ENCODE results near the gene KRT1. TPM values are rescaled to one million over a fixed set of nuclear protein-coding genes. Genes with fewer than 3 reads are reported as not detected.

The KRT1 gene
- total RNA-seq, 1 donor from 2014 or later, result not detected

GRCh38 chr12:52699373-52699772 lies 19.2 kb upstream of the KRT1 start:
- no peak for DNase-seq (ENCODE audit: low read depth)

GRCh38 chr12:52698651-52699340 lies 18.6 kb upstream of the KRT1 start:
- no peak for DNase-seq (ENCODE audit: low read depth)

DNA sequence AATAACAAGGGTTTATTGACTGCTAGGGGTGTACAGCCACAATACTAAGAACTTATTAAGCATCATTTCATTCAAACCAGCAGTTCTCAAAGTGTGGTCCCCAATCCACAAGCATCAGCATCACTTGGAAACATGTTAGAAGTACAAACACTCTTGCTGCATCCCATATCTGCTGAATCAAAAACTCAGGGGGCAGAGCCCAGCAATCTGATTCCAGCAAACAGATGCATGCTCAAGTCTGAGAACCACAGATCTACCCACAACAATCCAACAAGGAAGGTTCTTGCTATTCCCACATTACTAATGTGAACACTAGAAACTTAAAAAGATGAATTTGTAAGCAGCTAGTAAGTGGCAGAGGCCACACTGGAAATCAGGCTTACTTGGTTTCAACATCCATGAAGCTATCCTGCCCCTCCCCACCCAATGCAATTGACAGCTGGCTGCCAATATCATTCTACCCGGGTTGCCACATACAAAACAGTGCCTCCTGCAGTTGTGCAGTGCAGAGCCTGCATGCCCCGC lies 16.9 kb upstream of the KRT1 start:
- no peak for DNase-seq (ENCODE audit: low read depth)

GRCh38 chr12:52696588-52696987 lies 16.4 kb upstream of the KRT1 start:
- no peak for DNase-seq (ENCODE audit: low read depth)

GRCh38 chr12:52695039-52695438 lies 14.8 kb upstream of the KRT1 start:
- DNase-seq (ENCODE audit: low read depth), result no peak

DNA sequence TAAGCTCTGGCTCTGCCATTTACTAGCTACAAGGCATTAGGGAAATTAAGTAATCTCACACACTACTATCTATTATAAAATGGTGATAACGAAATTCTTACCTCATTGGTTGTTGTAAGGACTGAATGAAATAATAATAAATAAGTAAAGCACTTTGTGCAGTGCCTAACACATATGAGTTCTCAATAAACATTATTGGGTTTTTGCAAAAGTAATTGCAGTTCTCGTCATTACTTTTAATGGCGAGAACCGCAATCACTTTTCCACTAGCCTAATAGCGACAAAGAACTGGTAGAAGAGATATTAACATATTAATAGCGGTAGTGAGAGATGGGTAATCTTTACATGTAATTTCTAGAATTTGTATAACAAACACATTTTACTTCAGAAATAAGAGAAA lies 13.9 kb upstream of the KRT1 start:
- no peak for DNase-seq (ENCODE audit: low read depth)

DNA sequence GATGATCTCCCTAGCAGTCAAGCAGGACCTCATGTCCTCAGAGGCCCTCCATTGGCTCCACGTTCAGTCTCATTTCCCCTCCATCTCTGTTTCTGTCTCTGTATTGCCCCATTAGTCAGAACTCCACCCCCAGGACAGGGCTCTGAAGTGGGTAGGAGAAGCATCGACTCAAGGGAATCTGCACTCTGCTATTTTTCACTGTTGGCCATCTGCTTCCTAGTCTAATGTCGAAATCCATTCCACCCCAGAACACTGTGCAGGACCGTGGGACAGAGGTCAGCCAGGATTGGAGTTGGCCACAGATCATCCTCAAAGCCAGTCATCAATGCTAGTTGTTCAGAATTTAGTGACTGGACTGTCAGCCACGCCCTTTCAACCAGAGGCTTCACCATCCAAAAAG lies 13.1 kb upstream of the KRT1 start:
- no peak for DNase-seq (ENCODE audit: low read depth)

DNA sequence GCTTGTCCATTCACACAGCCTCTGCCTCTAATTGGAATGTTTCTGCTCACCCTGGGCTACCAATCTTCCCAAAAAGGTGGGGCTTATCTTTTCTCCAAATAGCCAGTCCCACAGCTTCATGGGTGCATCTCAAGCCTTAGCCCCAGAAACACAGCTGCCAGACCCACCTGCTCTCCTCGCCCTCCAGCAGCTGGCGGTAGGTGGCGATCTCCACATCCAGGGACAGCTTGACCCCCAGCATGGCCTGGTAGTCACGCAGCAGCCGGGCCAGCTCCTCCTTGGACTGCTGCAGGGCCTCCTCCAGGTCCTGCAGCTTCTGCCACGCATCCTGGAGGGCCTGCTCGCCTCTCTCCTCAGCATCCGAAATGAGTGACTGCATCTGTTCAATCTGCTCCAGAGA lies 12.0 kb upstream of the KRT1 start:
- no peak for DNase-seq (ENCODE audit: low read depth)

DNA sequence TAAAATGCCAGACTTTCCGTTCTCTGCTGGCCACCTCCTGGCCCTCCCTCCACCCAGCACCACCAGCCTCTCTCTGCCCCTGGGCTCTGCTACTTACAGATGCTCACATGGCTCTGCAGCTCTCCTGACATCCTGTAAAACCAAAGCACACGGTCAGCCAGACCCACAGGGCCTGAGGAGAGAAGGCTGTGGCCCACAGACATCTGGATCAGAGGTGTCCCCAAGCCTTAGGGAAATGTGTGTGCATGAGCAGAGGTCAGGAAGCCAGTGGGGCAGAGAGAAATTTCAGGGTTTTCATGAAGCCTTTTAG lies 11.6 kb upstream of the KRT1 start:
- DNase-seq (ENCODE audit: low read depth), result no peak

- no peak for DNase-seq (ENCODE audit: low read depth)
Measured at GRCh38 chr12:52691076-52691840, 11.1 kb upstream of the KRT1 start.

DNA sequence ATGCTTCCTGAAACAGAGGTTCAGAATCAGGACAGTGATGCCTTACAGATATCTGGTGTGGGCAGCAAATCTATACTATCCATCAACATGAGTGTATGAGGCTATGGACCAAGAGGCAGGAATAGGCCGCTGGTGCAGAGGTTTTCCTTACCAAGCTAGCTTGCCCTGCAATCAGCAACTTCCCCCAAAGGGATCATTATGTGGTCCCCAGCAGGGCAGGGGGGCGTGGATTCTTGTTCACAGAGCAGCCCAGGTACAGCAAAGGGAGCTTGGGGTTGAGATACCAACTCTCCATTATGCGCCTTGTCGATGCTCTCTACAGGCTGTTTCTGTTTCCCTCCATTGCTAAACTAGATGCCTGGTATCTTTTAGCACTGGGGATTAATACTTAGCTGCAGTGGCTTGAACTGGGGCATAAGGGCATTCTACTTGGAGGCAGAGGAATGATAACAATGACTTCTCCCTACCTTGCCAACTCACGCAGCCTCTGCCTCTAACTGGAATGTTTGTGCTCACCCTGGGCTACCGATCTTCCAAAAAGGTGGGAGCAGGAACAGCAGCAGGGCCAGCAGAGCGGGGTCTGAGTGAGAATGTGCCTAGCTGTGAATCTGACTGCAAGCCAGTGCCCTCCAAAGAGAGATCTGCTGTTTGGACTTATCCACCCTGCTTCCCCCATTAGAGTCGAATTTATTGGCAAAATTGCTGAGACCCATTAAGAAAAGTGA lies 10.3 kb upstream of the KRT1 start:
- no peak for DNase-seq (ENCODE audit: low read depth)

DNA sequence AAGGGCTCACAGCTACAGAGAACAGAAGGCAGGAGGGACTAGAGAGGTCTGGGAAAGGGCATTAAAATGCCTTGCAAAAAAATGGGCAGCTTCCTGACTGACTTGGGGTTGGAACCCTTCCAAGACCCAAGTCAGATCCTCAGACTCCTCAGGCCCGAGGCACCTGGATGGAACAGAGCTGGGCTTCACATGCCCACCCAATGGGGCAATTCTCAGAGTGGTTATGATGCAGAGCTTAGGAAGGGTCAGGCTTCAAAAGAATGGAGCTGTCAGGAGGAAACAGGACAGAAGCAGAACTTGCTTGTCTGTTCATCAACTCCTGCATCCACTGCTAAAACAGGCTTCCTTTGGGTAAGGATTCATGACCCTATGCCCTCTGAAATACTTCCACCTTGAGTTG lies 9.7 kb upstream of the KRT1 start:
- DNase-seq (ENCODE audit: low read depth), result no peak

DNA sequence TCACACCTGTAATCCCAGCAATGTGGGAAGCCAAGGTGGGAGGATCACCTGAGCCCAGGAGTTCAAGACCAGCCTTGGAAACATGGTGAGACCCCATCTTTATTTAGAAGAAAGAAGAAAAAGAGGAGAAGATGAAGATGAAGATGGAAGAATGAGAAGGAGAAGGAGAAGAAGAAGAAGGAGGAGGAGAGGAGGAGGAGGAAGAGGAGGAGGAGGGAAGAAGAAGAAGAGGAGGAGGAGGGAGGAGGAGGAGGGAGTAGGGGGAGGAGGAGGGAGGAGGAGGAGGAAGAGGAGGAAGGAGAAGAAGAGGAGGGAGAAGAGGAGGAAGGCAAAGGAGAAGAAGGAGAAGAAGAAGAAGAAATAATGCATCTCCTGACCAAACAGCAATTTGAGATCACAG lies 9.0 kb upstream of the KRT1 start:
- DNase-seq (ENCODE audit: low read depth), result no peak

GRCh38 chr12:52688481-52688880 lies 8.3 kb upstream of the KRT1 start:
- DNase-seq (ENCODE audit: low read depth), result no peak

- no peak for DNase-seq (ENCODE audit: low read depth)
Measured at GRCh38 chr12:52687497-52688385, 7.5 kb upstream of the KRT1 start.

DNA sequence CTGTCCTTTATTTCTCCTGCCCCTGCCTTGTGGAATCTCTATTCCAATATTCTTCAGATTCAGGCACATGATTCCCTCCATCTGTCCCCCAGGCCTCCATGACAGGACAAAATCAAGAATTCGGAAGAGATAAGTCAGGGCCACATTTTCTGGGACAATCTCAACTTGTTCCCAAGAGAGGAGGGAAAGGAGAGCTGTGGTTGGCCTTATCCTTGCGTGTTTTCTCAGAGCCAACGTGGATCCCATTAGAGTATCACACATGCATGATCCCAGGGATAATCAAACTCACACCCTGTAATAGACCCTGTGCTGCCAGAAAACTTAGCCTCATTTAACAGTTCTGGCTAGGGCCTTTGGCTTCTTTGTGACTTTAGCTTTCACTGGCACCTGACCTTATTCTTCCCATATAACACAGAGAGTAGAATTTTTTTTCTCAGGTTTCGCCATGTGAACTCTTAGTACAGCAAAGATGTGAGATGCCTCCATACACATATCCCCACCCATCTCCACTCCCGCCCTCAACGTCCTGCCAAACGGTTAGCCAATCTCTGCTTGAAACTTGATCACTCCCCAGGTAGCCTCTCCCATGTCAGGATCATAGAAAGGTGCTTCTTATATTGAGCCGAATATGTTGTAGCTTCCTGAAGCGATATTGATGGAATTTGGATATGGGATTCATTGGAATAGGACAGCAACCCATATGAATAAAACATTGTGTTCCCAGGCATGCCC lies 6.7 kb upstream of the KRT1 start:
- no peak for DNase-seq (ENCODE audit: low read depth)

DNA sequence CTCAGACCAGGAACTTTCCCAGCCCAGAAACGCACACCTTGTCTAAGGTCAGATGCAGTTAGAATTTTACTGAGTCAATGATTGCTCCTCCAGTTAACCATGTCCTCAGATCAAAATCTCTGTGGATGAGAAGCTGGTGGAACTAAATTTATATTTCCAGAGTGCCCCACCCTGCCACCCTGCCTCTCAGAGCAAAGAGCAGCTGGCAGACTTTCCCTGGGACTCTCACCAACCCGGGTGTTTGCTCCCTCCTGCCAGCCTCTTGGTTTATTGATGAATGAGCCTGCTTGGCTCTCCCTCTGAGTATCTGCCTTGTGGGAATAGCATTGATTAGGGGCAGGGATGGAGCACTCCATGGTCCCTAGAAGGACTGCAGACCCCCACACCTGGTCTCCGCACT lies 5.9 kb upstream of the KRT1 start:
- no peak for DNase-seq (ENCODE audit: low read depth)

DNA sequence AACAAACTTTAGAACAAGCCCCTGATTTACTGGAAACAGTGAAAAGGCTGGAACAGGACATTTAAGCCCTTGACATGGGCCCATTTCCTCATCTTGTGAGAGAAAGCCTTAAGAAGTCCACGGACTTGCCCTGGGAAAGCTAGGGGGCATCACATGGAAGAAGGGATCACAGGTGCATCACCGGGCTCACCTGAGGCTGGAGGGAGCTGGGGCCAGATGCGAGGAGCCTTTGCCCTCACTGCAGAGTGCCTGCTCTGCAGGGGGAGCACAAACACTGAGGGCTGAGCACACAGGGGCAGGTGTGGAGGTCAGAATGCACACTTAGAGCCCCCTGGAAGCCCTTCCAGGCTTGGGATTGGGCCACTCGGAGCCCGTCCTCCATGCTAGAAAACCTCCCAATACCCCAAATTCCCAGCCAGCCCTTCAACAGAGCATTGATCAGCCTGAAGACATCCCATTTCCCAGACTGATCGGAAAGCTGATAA lies 5.2 kb upstream of the KRT1 start:
- DNase-seq (ENCODE audit: low read depth), result no peak

DNA sequence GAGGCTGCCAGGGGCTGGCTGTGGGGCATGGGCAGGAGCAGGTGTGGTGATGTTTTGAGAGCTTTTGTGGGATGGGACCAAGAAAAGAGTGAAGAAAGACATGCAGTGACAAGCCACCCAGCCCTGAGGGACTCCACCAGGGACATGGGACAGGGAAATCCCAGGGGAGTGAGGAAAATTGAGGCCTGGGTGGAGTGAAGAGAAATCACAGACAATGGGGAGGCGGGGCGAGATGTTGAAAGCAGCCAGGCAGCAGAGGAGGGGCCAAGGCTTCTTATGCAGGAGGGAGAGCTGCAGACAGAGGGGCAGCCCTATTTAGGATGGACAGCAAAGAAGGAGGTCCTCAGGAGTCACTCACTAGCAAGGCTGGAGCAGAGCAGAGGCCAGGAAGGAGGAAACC lies 4.2 kb upstream of the KRT1 start:
- DNase-seq (ENCODE audit: low read depth), result no peak

DNA sequence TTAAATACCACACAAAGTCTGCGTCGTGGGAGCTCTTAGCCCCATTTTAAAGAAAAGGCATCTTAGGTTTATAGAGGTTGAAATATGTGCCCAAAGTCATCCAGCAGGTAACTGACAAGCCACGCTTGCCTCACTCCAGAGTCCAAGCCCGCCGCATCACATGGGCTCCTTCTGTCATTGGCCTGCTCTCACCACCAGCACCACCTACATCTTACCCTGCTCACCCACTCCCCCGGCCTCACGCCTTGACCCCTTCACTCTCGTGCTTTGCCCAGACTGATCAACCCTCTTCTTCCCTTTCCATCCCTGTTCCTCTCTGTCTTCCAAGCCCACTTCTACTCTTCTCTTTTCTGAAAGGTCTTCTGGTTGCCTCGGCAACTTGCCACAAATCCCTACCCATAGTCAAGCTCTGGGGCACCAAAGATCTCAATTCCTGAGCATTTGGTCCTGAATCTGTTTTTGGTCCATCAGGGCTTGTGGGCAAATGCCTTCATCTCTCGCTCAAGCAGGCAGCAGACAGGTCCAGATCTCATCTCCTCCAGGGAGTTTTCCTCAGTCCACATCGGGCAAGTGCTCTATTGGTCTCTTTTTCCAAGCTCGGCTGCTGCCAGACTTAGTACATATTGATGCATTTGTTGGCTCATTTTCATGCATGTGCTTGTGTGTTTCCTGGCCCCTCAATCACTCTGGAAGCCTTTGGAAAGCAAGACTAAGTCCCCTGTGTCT lies 3.5 kb upstream of the KRT1 start:
- DNase-seq (ENCODE audit: low read depth), result no peak
